SK-N-SH treated with all-trans-retinoic acid at 6 μM for 48 hours (cell line): ENCODE data around the gene LHFPL3.

ENCODE experiments used
- BACH2 ChIP-seq: fragments of 250-450 bp; sonication (Bioruptor Pico); IDR thresholded peaks from 2 replicates; pipeline ENCODE4 v1.9.0; 2021; ENCODE audit warnings: mild to moderate bottlenecking, borderline replicate concordance
- ESRRG ChIP-seq: fragments of 250-450 bp; sonication (Bioruptor Pico); IDR thresholded peaks from 2 replicates; pipeline ENCODE4 v1.6.1; 2021; ENCODE audit warnings: mild to moderate bottlenecking
- OSR1 ChIP-seq: fragments of 250-450 bp; sonication (Bioruptor Pico); IDR thresholded peaks from 2 replicates; pipeline ENCODE4 v1.8.0; 2022; ENCODE audit warnings: moderate library complexity, mild to moderate bottlenecking, inconsistent platforms
- PPARA ChIP-seq: fragments of 250-450 bp; sonication (Bioruptor Pico); IDR thresholded peaks from 2 replicates; pipeline ENCODE4 v1.5.0; 2020; ENCODE audit warnings: mild to moderate bottlenecking, borderline replicate concordance
- SNAI2 ChIP-seq: fragments of 250-450 bp; sonication (Bioruptor Pico); IDR thresholded peaks from 2 replicates; pipeline ENCODE4 v1.5.0; 2020; ENCODE audit warnings: mild to moderate bottlenecking, moderate library complexity
- TOX ChIP-seq: fragments of 250-450 bp; sonication (Bioruptor Pico); IDR thresholded peaks from 2 replicates; pipeline ENCODE4 v1.8.0; 2021; ENCODE audit warnings: mild to moderate bottlenecking, moderate library complexity, borderline replicate concordance
- ZNF565 ChIP-seq: fragments of 450-650 bp; formaldehyde crosslinking; conservative IDR thresholded peaks from 2 replicates; pipeline ENCODE4 v1.5.0; 2020; ENCODE audit warnings: low read depth, mild to moderate bottlenecking, moderate library complexity
- ZNF70 ChIP-seq: fragments of 450-650 bp; formaldehyde crosslinking; IDR thresholded peaks from 2 replicates; pipeline ENCODE4 v1.5.0; 2020; ENCODE audit warnings: mild to moderate bottlenecking, moderate library complexity
- ZNF8 ChIP-seq: fragments of 450-650 bp; formaldehyde crosslinking; IDR thresholded peaks from 2 replicates; pipeline ENCODE4 v1.5.0; 2020; ENCODE audit warnings: mild to moderate bottlenecking, moderate library complexity
- TF ChIP-seq, protein P1 (sequence below): fragments of 250-450 bp; sonication (Bioruptor Pico); IDR thresholded peaks from 2 replicates; pipeline ENCODE4 v1.5.0; 2020; ENCODE audit warnings: mild to moderate bottlenecking, moderate library complexity
- TF ChIP-seq, protein P2 (sequence below): fragments of 250-450 bp; sonication (Bioruptor Pico); IDR thresholded peaks from 2 replicates; pipeline ENCODE4 v1.5.1; 2020; ENCODE audit warnings: low read depth, mild to moderate bottlenecking, moderate library complexity
- TF ChIP-seq, protein P3 (sequence below): fragments of 250-450 bp; sonication (Bioruptor Pico); IDR thresholded peaks from 2 replicates; pipeline ENCODE4 v1.8.0; 2020; ENCODE audit warnings: mild to moderate bottlenecking, moderate library complexity, borderline replicate concordance

DNA sequence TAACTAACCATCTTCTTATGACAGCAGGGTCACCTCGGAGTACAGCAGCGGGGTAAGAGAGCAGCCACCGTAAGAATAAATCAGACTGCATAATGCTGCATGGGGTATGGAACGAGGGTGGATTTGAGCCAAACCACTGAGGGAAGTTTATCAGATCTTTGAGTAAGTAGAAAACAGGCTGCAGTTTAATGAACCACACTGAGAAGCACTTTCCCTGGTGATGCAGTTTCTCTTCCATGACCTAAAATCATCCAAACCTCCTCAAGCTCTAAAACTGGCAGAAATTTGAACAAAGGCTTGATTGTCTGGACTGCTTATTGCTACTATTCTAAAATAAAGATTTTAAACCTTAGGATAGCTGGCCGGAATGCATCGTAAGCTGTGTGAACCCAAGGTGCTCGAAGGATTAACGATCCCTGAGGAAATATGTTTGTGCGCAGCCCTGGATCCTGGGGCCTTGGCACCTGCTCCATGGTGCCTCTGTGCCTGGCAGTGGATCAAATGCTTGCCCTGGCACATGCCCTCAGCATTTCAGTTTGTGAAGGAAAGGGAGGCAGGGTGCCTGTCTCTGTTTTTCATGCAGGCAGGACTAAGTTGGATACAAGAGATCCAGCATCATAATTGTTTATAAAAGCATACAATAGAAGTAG lies 322.7 kb downstream of the LHFPL3 start:
- TF ChIP-seq, protein P1, sequence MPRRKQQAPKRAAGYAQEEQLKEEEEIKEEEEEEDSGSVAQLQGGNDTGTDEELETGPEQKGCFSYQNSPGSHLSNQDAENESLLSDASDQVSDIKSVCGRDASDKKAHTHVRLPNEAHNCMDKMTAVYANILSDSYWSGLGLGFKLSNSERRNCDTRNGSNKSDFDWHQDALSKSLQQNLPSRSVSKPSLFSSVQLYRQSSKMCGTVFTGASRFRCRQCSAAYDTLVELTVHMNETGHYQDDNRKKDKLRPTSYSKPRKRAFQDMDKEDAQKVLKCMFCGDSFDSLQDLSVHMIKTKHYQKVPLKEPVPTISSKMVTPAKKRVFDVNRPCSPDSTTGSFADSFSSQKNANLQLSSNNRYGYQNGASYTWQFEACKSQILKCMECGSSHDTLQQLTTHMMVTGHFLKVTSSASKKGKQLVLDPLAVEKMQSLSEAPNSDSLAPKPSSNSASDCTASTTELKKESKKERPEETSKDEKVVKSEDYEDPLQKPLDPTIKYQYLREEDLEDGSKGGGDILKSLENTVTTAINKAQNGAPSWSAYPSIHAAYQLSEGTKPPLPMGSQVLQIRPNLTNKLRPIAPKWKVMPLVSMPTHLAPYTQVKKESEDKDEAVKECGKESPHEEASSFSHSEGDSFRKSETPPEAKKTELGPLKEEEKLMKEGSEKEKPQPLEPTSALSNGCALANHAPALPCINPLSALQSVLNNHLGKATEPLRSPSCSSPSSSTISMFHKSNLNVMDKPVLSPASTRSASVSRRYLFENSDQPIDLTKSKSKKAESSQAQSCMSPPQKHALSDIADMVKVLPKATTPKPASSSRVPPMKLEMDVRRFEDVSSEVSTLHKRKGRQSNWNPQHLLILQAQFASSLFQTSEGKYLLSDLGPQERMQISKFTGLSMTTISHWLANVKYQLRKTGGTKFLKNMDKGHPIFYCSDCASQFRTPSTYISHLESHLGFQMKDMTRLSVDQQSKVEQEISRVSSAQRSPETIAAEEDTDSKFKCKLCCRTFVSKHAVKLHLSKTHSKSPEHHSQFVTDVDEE (CRISPR knock-in tag): no peak
- TF ChIP-seq ZNF565 (CRISPR knock-in tag) (no peak), ZNF70 (no peak), BACH2 (CRISPR knock-in tag) (no peak), TOX (CRISPR knock-in tag) (no peak), ZNF8 (no peak), PPARA (CRISPR knock-in tag) (no peak), SNAI2 (no peak), OSR1 (CRISPR knock-in tag) (no peak), ESRRG (CRISPR knock-in tag) (no peak)
- TF ChIP-seq, protein P2, sequence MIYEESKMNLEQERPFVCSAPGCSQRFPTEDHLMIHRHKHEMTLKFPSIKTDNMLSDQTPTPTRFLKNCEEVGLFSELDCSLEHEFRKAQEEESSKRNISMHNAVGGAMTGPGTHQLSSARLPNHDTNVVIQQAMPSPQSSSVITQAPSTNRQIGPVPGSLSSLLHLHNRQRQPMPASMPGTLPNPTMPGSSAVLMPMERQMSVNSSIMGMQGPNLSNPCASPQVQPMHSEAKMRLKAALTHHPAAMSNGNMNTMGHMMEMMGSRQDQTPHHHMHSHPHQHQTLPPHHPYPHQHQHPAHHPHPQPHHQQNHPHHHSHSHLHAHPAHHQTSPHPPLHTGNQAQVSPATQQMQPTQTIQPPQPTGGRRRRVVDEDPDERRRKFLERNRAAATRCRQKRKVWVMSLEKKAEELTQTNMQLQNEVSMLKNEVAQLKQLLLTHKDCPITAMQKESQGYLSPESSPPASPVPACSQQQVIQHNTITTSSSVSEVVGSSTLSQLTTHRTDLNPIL: no peak
- TF ChIP-seq, protein P3, sequence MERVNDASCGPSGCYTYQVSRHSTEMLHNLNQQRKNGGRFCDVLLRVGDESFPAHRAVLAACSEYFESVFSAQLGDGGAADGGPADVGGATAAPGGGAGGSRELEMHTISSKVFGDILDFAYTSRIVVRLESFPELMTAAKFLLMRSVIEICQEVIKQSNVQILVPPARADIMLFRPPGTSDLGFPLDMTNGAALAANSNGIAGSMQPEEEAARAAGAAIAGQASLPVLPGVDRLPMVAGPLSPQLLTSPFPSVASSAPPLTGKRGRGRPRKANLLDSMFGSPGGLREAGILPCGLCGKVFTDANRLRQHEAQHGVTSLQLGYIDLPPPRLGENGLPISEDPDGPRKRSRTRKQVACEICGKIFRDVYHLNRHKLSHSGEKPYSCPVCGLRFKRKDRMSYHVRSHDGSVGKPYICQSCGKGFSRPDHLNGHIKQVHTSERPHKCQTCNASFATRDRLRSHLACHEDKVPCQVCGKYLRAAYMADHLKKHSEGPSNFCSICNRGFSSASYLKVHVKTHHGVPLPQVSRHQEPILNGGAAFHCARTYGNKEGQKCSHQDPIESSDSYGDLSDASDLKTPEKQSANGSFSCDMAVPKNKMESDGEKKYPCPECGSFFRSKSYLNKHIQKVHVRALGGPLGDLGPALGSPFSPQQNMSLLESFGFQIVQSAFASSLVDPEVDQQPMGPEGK (CRISPR knock-in tag): no peak
